Measurements from ENCODE around the gene CLBA1.
"Not testable (repeated sequence)": the region's sequence is repeated elsewhere in the genome, so short reads cannot be mapped to it uniquely, and the experiment has no call there.

CLBA1 gene

GRCh38 chr14:104985675-104986486 lies at the start of gene CLBA1:
TSS of gene CLBA1 (plus strand) at chr14:104985788. CDS start at chr14:104986432, 644 bp downstream.
- DNase-seq: peak; percentile 81

- DNase-seq: no peak
Observed at GRCh38 chr14:104935955-104936354, 49.6 kb upstream of the CLBA1 start.

- no peak for DNase-seq
Observed at GRCh38 chr14:104936361-104937155, 49.0 kb upstream of the CLBA1 start.

GRCh38 chr14:104937161-104937560 lies 48.4 kb upstream of the CLBA1 start:
- no peak for DNase-seq

GRCh38 chr14:104937694-104938365 lies 47.8 kb upstream of the CLBA1 start:
- DNase-seq: no peak

- no peak for DNase-seq
Observed at GRCh38 chr14:104938436-104938835, 47.2 kb upstream of the CLBA1 start.

- DNase-seq: no peak
Observed at GRCh38 chr14:104938960-104939359, 46.6 kb upstream of the CLBA1 start.

- DNase-seq: no peak
Observed at GRCh38 chr14:104939666-104940410, 45.8 kb upstream of the CLBA1 start.

- DNase-seq: no peak
Observed at GRCh38 chr14:104940526-104941150, 45.0 kb upstream of the CLBA1 start.

GRCh38 chr14:104941508-104942365 lies 43.9 kb upstream of the CLBA1 start:
- DNase-seq: no peak

- no peak for DNase-seq
Observed at GRCh38 chr14:104942586-104942985, 43.0 kb upstream of the CLBA1 start.

GRCh38 chr14:104943216-104944015 lies 42.2 kb upstream of the CLBA1 start:
- not testable (repeated sequence) for DNase-seq

- DNase-seq: not testable (repeated sequence)
Observed at GRCh38 chr14:104944016-104944308, 41.6 kb upstream of the CLBA1 start.

- DNase-seq: not testable (repeated sequence)
Observed at GRCh38 chr14:104944436-104945205, 41.0 kb upstream of the CLBA1 start.

GRCh38 chr14:104945266-104945665 lies 40.3 kb upstream of the CLBA1 start:
- not testable (repeated sequence) for DNase-seq

GRCh38 chr14:104945986-104946965 lies 39.3 kb upstream of the CLBA1 start:
- DNase-seq: not testable (repeated sequence)

GRCh38 chr14:104947201-104947600 lies 38.4 kb upstream of the CLBA1 start:
- DNase-seq: not testable (repeated sequence)

Measured in activated CD4-positive, alpha-beta T cell treated with anti-CD3 and anti-CD28 coated beads for 1 hour (primary cell).